ENCODE measurements around the gene LDB2.

Gene LDB2

GRCh38 chr4:16577177-16577576 is 321.3 kb downstream of the LDB2 start:
- no peak overlapping the region for H2AFZ ChIP-seq (ENCODE audit: low read length)
- H3K36me3 ChIP-seq (replicated peaks; ENCODE audit: insufficient read depth, low read length) = no peaks in the 10 kb centered on the region
- no peak overlapping the region for H3K4me2 ChIP-seq (ENCODE audit: low read depth, low read length)
- no peaks in the 10 kb centered on the region for H3K4me1 ChIP-seq (ENCODE audit: low read length)
- H3K4me3 ChIP-seq (ENCODE audit: low read length) = no peak overlapping the region
- H3F3A ChIP-seq (ENCODE audit: insufficient read depth, low read length) = no peaks in the 10 kb centered on the region
- no peaks in the 10 kb centered on the region for H3K79me2 ChIP-seq (ENCODE audit: low read length)
- TF ChIP-seq EZH2phosphoT487 (IDR thresholded peaks at IDR 0.05; ENCODE audit: low read length) = no peak
- no peak for TF ChIP-seq CTCF (IDR thresholded peaks at IDR 0.05; ENCODE audit: low read length)
- no peak for TF ChIP-seq EZH2 (optimal IDR thresholded peaks at IDR 0.05; ENCODE audit: low read depth, low read length)
- DNase-seq = no peak
- H4K20me1 ChIP-seq (ENCODE audit: insufficient read depth, low read length) = no peaks in the 10 kb centered on the region
- no peak overlapping the region for H3K27ac ChIP-seq (ENCODE audit: low read length)
- H3K27me3 ChIP-seq (replicated peaks; ENCODE audit: insufficient read depth, low read length) = no peaks in the 10 kb centered on the region
- no peaks in the 10 kb centered on the region for H3K9me3 ChIP-seq (replicated peaks; ENCODE audit: insufficient read depth, low read length)
- H3K9ac ChIP-seq (ENCODE audit: low read length) = no peak overlapping the region
- no peaks in the 10 kb centered on the region for H3K9me2 ChIP-seq (replicated peaks; ENCODE audit: insufficient read depth, low read length)

DNA sequence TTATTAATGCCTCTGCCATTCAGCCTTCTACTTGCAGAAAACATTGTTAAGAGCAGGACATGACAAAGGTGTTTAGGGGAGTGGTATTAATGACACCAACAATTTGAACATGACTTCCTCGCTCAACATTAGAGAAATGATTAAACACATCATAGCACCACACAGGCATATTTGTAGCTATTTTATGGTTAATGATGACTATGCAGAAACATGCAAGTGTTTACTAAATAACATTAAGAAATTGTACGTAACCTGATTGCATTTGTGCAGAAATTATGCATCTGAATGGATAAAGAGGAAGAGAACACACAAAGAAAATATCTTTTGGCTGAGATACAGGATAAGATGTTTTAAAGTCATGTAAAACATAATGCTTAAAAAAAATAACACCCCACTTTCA is 323.5 kb downstream of the LDB2 start:
- H3K36me3 ChIP-seq (replicated peaks; ENCODE audit: insufficient read depth, low read length) = no peaks in the 10 kb centered on the region
- no peaks in the 10 kb centered on the region for H3K9me3 ChIP-seq (replicated peaks; ENCODE audit: insufficient read depth, low read length)
- no peaks in the 10 kb centered on the region for H4K20me1 ChIP-seq (ENCODE audit: insufficient read depth, low read length)
- no peaks in the 10 kb centered on the region for H3K9me2 ChIP-seq (replicated peaks; ENCODE audit: insufficient read depth, low read length)
- no peak for DNase-seq
- H3K27me3 ChIP-seq (replicated peaks; ENCODE audit: insufficient read depth, low read length) = no peaks in the 10 kb centered on the region
- no peak overlapping the region for H3K9ac ChIP-seq (ENCODE audit: low read length)
- H3K4me2 ChIP-seq (ENCODE audit: low read depth, low read length) = no peak overlapping the region
- H3K79me2 ChIP-seq (ENCODE audit: low read length) = no peaks in the 10 kb centered on the region
- no peak overlapping the region for H3K4me3 ChIP-seq (ENCODE audit: low read length)
- no peak overlapping the region for H3K27ac ChIP-seq (ENCODE audit: low read length)
- H2AFZ ChIP-seq (ENCODE audit: low read length) = no peak overlapping the region
- H3F3A ChIP-seq (ENCODE audit: insufficient read depth, low read length) = no peaks in the 10 kb centered on the region
- H3K4me1 ChIP-seq (ENCODE audit: low read length) = no peaks in the 10 kb centered on the region
- TF ChIP-seq EZH2 (optimal IDR thresholded peaks at IDR 0.05; ENCODE audit: low read depth, low read length) (no peak), CTCF (IDR thresholded peaks at IDR 0.05; ENCODE audit: low read length) (no peak), EZH2phosphoT487 (IDR thresholded peaks at IDR 0.05; ENCODE audit: low read length) (no peak)

DNA sequence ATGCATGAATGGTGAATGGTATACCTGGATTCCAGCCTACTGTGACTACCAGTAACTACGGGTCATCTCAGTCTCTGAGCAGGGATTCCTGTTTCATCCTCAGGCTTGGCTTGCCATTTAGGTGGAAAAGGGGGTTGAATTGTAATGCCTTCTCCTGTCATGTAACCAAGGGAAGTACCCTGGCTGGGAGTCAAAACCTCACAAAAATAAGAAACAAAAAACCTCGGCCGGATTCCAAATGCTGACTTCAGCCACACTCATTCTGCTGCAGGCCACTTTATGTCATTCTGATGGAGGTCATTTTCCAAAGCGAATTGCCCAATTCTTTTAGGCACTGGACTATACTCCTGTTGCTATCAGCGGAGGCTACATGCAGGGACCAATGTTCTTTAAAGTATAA is 324.7 kb downstream of the LDB2 start:
- H3K4me1 ChIP-seq (ENCODE audit: low read length) = no peaks in the 10 kb centered on the region
- no peaks in the 10 kb centered on the region for H3K27me3 ChIP-seq (replicated peaks; ENCODE audit: insufficient read depth, low read length)
- TF ChIP-seq EZH2phosphoT487 (IDR thresholded peaks at IDR 0.05; ENCODE audit: low read length) = no peak
- TF ChIP-seq EZH2 (optimal IDR thresholded peaks at IDR 0.05; ENCODE audit: low read depth, low read length) = no peak
- no peak for TF ChIP-seq CTCF (IDR thresholded peaks at IDR 0.05; ENCODE audit: low read length)
- H2AFZ ChIP-seq (ENCODE audit: low read length) = no peak overlapping the region
- H3K9ac ChIP-seq (ENCODE audit: low read length) = no peak overlapping the region
- H3K79me2 ChIP-seq (ENCODE audit: low read length) = no peaks in the 10 kb centered on the region
- no peak for DNase-seq
- no peaks in the 10 kb centered on the region for H3K9me2 ChIP-seq (replicated peaks; ENCODE audit: insufficient read depth, low read length)
- H3K36me3 ChIP-seq (replicated peaks; ENCODE audit: insufficient read depth, low read length) = no peaks in the 10 kb centered on the region
- no peaks in the 10 kb centered on the region for H3K9me3 ChIP-seq (replicated peaks; ENCODE audit: insufficient read depth, low read length)
- no peaks in the 10 kb centered on the region for H4K20me1 ChIP-seq (ENCODE audit: insufficient read depth, low read length)
- no peaks in the 10 kb centered on the region for H3F3A ChIP-seq (ENCODE audit: insufficient read depth, low read length)
- H3K4me3 ChIP-seq (ENCODE audit: low read length) = no peak overlapping the region
- H3K4me2 ChIP-seq (ENCODE audit: low read depth, low read length) = no peak overlapping the region
- H3K27ac ChIP-seq (ENCODE audit: low read length) = no peak overlapping the region

All from MM.1S (cell line).